ENCODE results near the gene GSC2. TPM values are rescaled to one million over a fixed set of nuclear protein-coding genes. Genes with fewer than 3 reads are reported as not detected.

GSC2 gene
- total and polyA plus RNA-seq, 4 donors = not detected

- Histone ChIP-seq H3K27me3 (ENCODE audit: control insufficient read depth, insufficient read depth, low read length) (no peaks in the 10 kb centered on the region), H3K4me3 (ENCODE audit: low read depth, low read length) (no peak overlapping the region), H3K27ac (ENCODE audit: low read depth, low read length) (no peak overlapping the region), H3K9me3 (ENCODE audit: control insufficient read depth, insufficient read depth, low read length) (no peaks in the 10 kb centered on the region), H3K36me3 (ENCODE audit: control insufficient read depth, insufficient read depth, low read length) (peaks cover 9% of the 10 kb centered on the region), H3K4me1 (ENCODE audit: control insufficient read depth, insufficient read depth, low read length) (peaks cover 33% of the 10 kb centered on the region)
- DNase-seq (ENCODE audit: low read depth in 4 of 6, low spot score in 6 of 6) = no peak
- 89% methylated on average over 3 of the region's 3 CpGs for WGBS (ENCODE audit: insufficient coverage)
Observed at GRCh38 chr22:19111140-19111539, 39.0 kb downstream of the GSC2 start.

GRCh38 chr22:19110646-19111045 lies 39.4 kb downstream of the GSC2 start:
- DNase-seq (ENCODE audit: low read depth in 4 of 6, low spot score in 6 of 6) = no peak
- H3K36me3 ChIP-seq (ENCODE audit: control insufficient read depth, insufficient read depth, low read length) = peaks cover 14% of the 10 kb centered on the region
- H3K27ac ChIP-seq (ENCODE audit: low read depth, low read length) = no peak overlapping the region

DNA sequence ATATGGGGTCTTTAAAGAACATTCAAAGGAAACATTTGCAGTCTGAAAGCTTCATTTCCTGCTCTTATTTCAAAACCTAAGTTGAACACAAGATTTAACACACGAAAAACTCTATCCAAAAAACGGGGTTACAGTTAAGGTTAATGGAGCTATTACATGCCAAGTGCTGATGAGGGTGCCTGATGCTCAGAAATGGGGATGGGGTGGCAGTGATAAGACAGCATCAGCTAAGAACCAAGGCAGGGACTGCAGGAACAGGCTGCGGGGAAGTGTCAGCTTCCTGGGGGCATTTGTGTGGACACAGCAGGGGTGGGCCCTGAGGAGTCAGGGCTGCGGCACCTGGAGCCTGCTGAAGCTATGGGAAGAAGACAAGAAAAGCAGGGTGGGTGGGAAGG lies 40.0 kb downstream of the GSC2 start:
- Histone ChIP-seq H3K4me1 (ENCODE audit: control insufficient read depth, insufficient read depth, low read length) (peaks cover 37% of the 10 kb centered on the region), H3K27ac (ENCODE audit: low read depth, low read length) (no peak overlapping the region), H3K27me3 (ENCODE audit: control insufficient read depth, insufficient read depth, low read length) (no peaks in the 10 kb centered on the region), H3K9me3 (ENCODE audit: control insufficient read depth, insufficient read depth, low read length) (no peaks in the 10 kb centered on the region), H3K36me3 (ENCODE audit: control insufficient read depth, insufficient read depth, low read length) (peaks cover 10% of the 10 kb centered on the region), H3K4me3 (ENCODE audit: low read depth, low read length) (no peak overlapping the region)
- WGBS (ENCODE audit: insufficient coverage) = 38% methylated on average over 2 of the region's 4 CpGs
- no peak for DNase-seq (ENCODE audit: low read depth in 4 of 6, low spot score in 6 of 6)

More at GRCh38 chr22:19110646-19111045, 39.4 kb downstream of the GSC2 start:
- Histone ChIP-seq H3K9me3 (ENCODE audit: control insufficient read depth, insufficient read depth, low read length) (no peaks in the 10 kb centered on the region), H3K4me3 (ENCODE audit: low read depth, low read length) (no peak overlapping the region), H3K27me3 (ENCODE audit: control insufficient read depth, insufficient read depth, low read length) (no peaks in the 10 kb centered on the region), H3K4me1 (ENCODE audit: control insufficient read depth, insufficient read depth, low read length) (peaks cover 35% of the 10 kb centered on the region)

- H3K36me3 ChIP-seq (ENCODE audit: control insufficient read depth, insufficient read depth, low read length) = peaks cover 7% of the 10 kb centered on the region
- DNase-seq (ENCODE audit: low read depth in 4 of 6, low spot score in 6 of 6) = no peak
- no peaks in the 10 kb centered on the region for H3K9me3 ChIP-seq (ENCODE audit: control insufficient read depth, insufficient read depth, low read length)
- no peak overlapping the region for H3K27ac ChIP-seq (ENCODE audit: low read depth, low read length)
- 33% methylated on average over 1 of the region's 7 CpGs for WGBS (ENCODE audit: insufficient coverage)
- H3K4me3 ChIP-seq (ENCODE audit: low read depth, low read length) = no peak overlapping the region
- H3K4me1 ChIP-seq (ENCODE audit: control insufficient read depth, insufficient read depth, low read length) = peaks cover 36% of the 10 kb centered on the region
- no peaks in the 10 kb centered on the region for H3K27me3 ChIP-seq (ENCODE audit: control insufficient read depth, insufficient read depth, low read length)
Observed at GRCh38 chr22:19109198-19110063, 40.7 kb downstream of the GSC2 start.

GRCh38 chr22:19108807-19109197 lies 41.3 kb downstream of the GSC2 start:
- peaks cover 7% of the 10 kb centered on the region for H3K36me3 ChIP-seq (ENCODE audit: control insufficient read depth, insufficient read depth, low read length)
- peaks cover 35% of the 10 kb centered on the region for H3K4me1 ChIP-seq (ENCODE audit: control insufficient read depth, insufficient read depth, low read length)
- no peak overlapping the region for H3K27ac ChIP-seq (ENCODE audit: low read depth, low read length)
- H3K9me3 ChIP-seq (ENCODE audit: control insufficient read depth, insufficient read depth, low read length) = no peaks in the 10 kb centered on the region
- H3K27me3 ChIP-seq (ENCODE audit: control insufficient read depth, insufficient read depth, low read length) = no peaks in the 10 kb centered on the region
- no peak for DNase-seq (ENCODE audit: low read depth in 4 of 6, low spot score in 6 of 6)
- WGBS (ENCODE audit: insufficient coverage) = no CpG with 5 or more reads among the region's 3 CpGs
- H3K4me3 ChIP-seq (ENCODE audit: low read depth, low read length) = no peak overlapping the region

- H3K4me3 ChIP-seq (ENCODE audit: low read depth, low read length) = no peak overlapping the region
Observed at GRCh38 chr22:19107730-19108074, 42.4 kb downstream of the GSC2 start.

GRCh38 chr22:19106886-19107729 lies 43.0 kb downstream of the GSC2 start:
- 80% methylated on average over 2 of the region's 3 CpGs for WGBS (ENCODE audit: insufficient coverage)
- Histone ChIP-seq H3K27me3 (ENCODE audit: control insufficient read depth, insufficient read depth, low read length) (no peaks in the 10 kb centered on the region), H3K9me3 (ENCODE audit: control insufficient read depth, insufficient read depth, low read length) (no peaks in the 10 kb centered on the region), H3K36me3 (ENCODE audit: control insufficient read depth, insufficient read depth, low read length) (peaks cover 7% of the 10 kb centered on the region), H3K27ac (ENCODE audit: low read depth, low read length) (no peak overlapping the region), H3K4me1 (ENCODE audit: control insufficient read depth, insufficient read depth, low read length) (peaks cover 38% of the 10 kb centered on the region), H3K4me3 (ENCODE audit: low read depth, low read length) (no peak overlapping the region)
- DNase-seq (ENCODE audit: low read depth in 4 of 6, low spot score in 6 of 6) = no peak

More at GRCh38 chr22:19107730-19108074, 42.4 kb downstream of the GSC2 start:
- H3K27me3 ChIP-seq (ENCODE audit: control insufficient read depth, insufficient read depth, low read length) = no peaks in the 10 kb centered on the region
- peak in 1 of 6 donors; percentile 15 for DNase-seq (ENCODE audit: low read depth in 4 of 6, low spot score in 6 of 6)
- peaks cover 38% of the 10 kb centered on the region for H3K4me1 ChIP-seq (ENCODE audit: control insufficient read depth, insufficient read depth, low read length)
- no peak overlapping the region for H3K27ac ChIP-seq (ENCODE audit: low read depth, low read length)
- peaks cover 7% of the 10 kb centered on the region for H3K36me3 ChIP-seq (ENCODE audit: control insufficient read depth, insufficient read depth, low read length)
- H3K9me3 ChIP-seq (ENCODE audit: control insufficient read depth, insufficient read depth, low read length) = no peaks in the 10 kb centered on the region
- 67% methylated on average over 1 of the region's 8 CpGs for WGBS (ENCODE audit: insufficient coverage)

GRCh38 chr22:19105867-19106802 lies 44.0 kb downstream of the GSC2 start:
- peaks cover 7% of the 10 kb centered on the region for H3K36me3 ChIP-seq (ENCODE audit: control insufficient read depth, insufficient read depth, low read length)
- no peak overlapping the region for H3K4me3 ChIP-seq (ENCODE audit: low read depth, low read length)
- DNase-seq (ENCODE audit: low read depth in 4 of 6, low spot score in 6 of 6) = no peak
- H3K4me1 ChIP-seq (ENCODE audit: control insufficient read depth, insufficient read depth, low read length) = peaks cover 38% of the 10 kb centered on the region
- H3K9me3 ChIP-seq (ENCODE audit: control insufficient read depth, insufficient read depth, low read length) = no peaks in the 10 kb centered on the region
- 70% methylated on average over 14 of the region's 18 CpGs for WGBS (ENCODE audit: insufficient coverage)
- no peak overlapping the region for H3K27ac ChIP-seq (ENCODE audit: low read depth, low read length)
- H3K27me3 ChIP-seq (ENCODE audit: control insufficient read depth, insufficient read depth, low read length) = no peaks in the 10 kb centered on the region

- H3K4me1 ChIP-seq (ENCODE audit: control insufficient read depth, insufficient read depth, low read length) = peaks cover 38% of the 10 kb centered on the region
- no peaks in the 10 kb centered on the region for H3K27me3 ChIP-seq (ENCODE audit: control insufficient read depth, insufficient read depth, low read length)
- DNase-seq (ENCODE audit: low read depth in 4 of 6, low spot score in 6 of 6) = no peak
- peaks cover 7% of the 10 kb centered on the region for H3K36me3 ChIP-seq (ENCODE audit: control insufficient read depth, insufficient read depth, low read length)
- no peak overlapping the region for H3K27ac ChIP-seq (ENCODE audit: low read depth, low read length)
- no peaks in the 10 kb centered on the region for H3K9me3 ChIP-seq (ENCODE audit: control insufficient read depth, insufficient read depth, low read length)
- WGBS (ENCODE audit: insufficient coverage) = 94% methylated on average over 7 of the region's 8 CpGs
- no peak overlapping the region for H3K4me3 ChIP-seq (ENCODE audit: low read depth, low read length)
Observed at GRCh38 chr22:19105456-19105855, 44.6 kb downstream of the GSC2 start.

Measured in spinal cord (tissue), 10 donors.